H1 (cell line): ENCODE measurements around the gene RPP25. TPM values are rescaled to one million over a fixed set of nuclear protein-coding genes. Genes with fewer than 3 reads are reported as not detected.

ENCODE experiments used
- CTCF ChIA-PET: fragments of 300-600 bp; sonication (Branson Sonifier 250); formaldehyde crosslinking; loops from one replicate; lab custom pipeline; 2021; ENCODE audit not compliant: partially characterized antibody; lab: Charles Lee
- POLR2A ChIA-PET: fragments of 300-600 bp; sonication (Branson Sonifier 250); formaldehyde crosslinking; loops from one replicate; lab custom pipeline; 2021; ENCODE audit warnings: inconsistent platforms; ENCODE audit not compliant: partially characterized antibody; lab: Charles Lee
- DNase-seq, 2 experiments: peaks; one replicate each; pipeline versions ENCODE4 v3.0.0 to v3.0.0-alpha.2; 2010 to 2022; ENCODE audit warnings: low spot score in 2 of 2, low read depth in 1 of 2, mixed read lengths in 1 of 2
- FAIRE-seq: peaks from 2 replicates; lab custom pipeline; 2011; peaks lifted over from hg19 to GRCh38; lab: Jason Lieb, UNC
- H2AFZ ChIP-seq: 2 replicates; pipeline ENCODE4 v1.8.1; 2012; ENCODE audit warnings: low read length, inconsistent platforms
- H2AK5ac ChIP-seq: 2 replicates; pipeline ENCODE4 v1.6.1; 2013; ENCODE audit warnings: low read depth, low read length
- H2BK120ac ChIP-seq: replicated peaks from 2 replicates; pipeline ENCODE3; 2013; ENCODE audit warnings: low read depth, low read length, inconsistent platforms
- H2BK12ac ChIP-seq: 2 replicates; pipeline ENCODE4 v1.6.1; 2013; ENCODE audit warnings: low read depth, low read length
- H2BK15ac ChIP-seq: 2 replicates; pipeline ENCODE4 v1.6.1; 2013; ENCODE audit warnings: low read length
- H2BK20ac ChIP-seq: 2 replicates; pipeline ENCODE4 v1.6.1; 2013; ENCODE audit warnings: low read length
- H2BK5ac ChIP-seq: 2 replicates; pipeline ENCODE4 v1.6.1; 2013; ENCODE audit warnings: low read depth, low read length
- H3K14ac ChIP-seq: 2 replicates; pipeline ENCODE4 v1.6.1; 2013; ENCODE audit warnings: inconsistent platforms; ENCODE audit not compliant: insufficient read length
- H3K18ac ChIP-seq: 2 replicates; pipeline ENCODE4 v1.6.1; 2013; ENCODE audit warnings: low read length; ENCODE audit errors: extremely low read depth
- H3K23ac ChIP-seq: 2 replicates; pipeline ENCODE4 v1.6.1; 2013; ENCODE audit warnings: inconsistent platforms; ENCODE audit not compliant: insufficient read length
- H3K23me2 ChIP-seq: 2 replicates; pipeline ENCODE4 v1.6.1; 2013; ENCODE audit warnings: low read depth, low read length
- H3K27ac ChIP-seq: 2 replicates; pipeline ENCODE4 v1.6.1; 2011; ENCODE audit warnings: low read depth, low read length, inconsistent platforms
- H3K27me3 ChIP-seq, 4 experiments: replicated peaks in 1 of 4; 1 replicate in 1 of 4; 2 replicates in 3 of 4; pipeline versions ENCODE4 v1.6.1 to v1.8.1; 2011 to 2013; ENCODE audit warnings: low read length in 3 of 4, mild to moderate bottlenecking in 3 of 4, inconsistent platforms in 2 of 4, mixed read lengths in 2 of 4, moderate library complexity in 1 of 4; ENCODE audit not compliant: control insufficient read depth in 3 of 4, insufficient read depth in 3 of 4; ENCODE audit errors: extremely low read depth in 1 of 4
- H3K36me3 ChIP-seq, 4 experiments: 2 replicates each; pipeline versions ENCODE4 v1.6.1 to v1.8.1; 2011 to 2013; ENCODE audit warnings: mild to moderate bottlenecking in 4 of 4, low read length in 3 of 4, moderate library complexity in 2 of 4, control low read depth in 1 of 4, inconsistent platforms in 1 of 4; ENCODE audit not compliant: insufficient read depth in 4 of 4, control insufficient read depth in 2 of 4
- H3K4ac ChIP-seq: replicated peaks from 2 replicates; pipeline ENCODE3; 2013; ENCODE audit warnings: low read length, low read depth, mixed read lengths, inconsistent platforms; ENCODE audit not compliant: insufficient read length
- H3K4me1 ChIP-seq, 4 experiments: replicated peaks in 1 of 4; 1 replicate in 1 of 4; 2 replicates in 3 of 4; pipeline versions ENCODE4 v1.6.1 to v1.8.1; 2011 to 2013; ENCODE audit warnings: low read length in 3 of 4, inconsistent platforms in 2 of 4, mixed read lengths in 1 of 4; ENCODE audit not compliant: insufficient read depth in 4 of 4, control insufficient read depth in 3 of 4
- H3K4me2 ChIP-seq, 2 experiments: 2 replicates each; pipeline versions ENCODE4 v1.6.1 to v1.8.1; 2011 to 2013; ENCODE audit warnings: low read depth in 2 of 2, low read length in 2 of 2, control low read depth in 1 of 2, inconsistent platforms in 1 of 2, mild to moderate bottlenecking in 1 of 2; ENCODE audit not compliant: insufficient read depth in 1 of 2
- H3K4me3 ChIP-seq, 4 experiments: fragments of 200-600, 300-600 bp in 1 of 4; sonication (generic), shearing (Covaris generic), sonication (Bioruptor Twin) in 1 of 4; 2 replicates each; pipeline versions ENCODE4 v1.5.1 to v1.8.1; 2011 to 2016; ENCODE audit warnings: low read length in 4 of 4, low read depth in 3 of 4, control low read depth in 2 of 4, inconsistent platforms in 2 of 4, mild to moderate bottlenecking in 2 of 4, mixed read lengths in 1 of 4, moderate library complexity in 1 of 4; ENCODE audit not compliant: insufficient read depth in 2 of 4; ENCODE audit errors: extremely low read depth in 1 of 4
- H3K56ac ChIP-seq: replicated peaks from 2 replicates; pipeline ENCODE3; 2013; ENCODE audit warnings: low read depth, mild to moderate bottlenecking, mixed read lengths, low read length, inconsistent platforms; ENCODE audit not compliant: insufficient read length
- H3K79me1 ChIP-seq: 2 replicates; pipeline ENCODE4 v1.6.1; 2013; ENCODE audit warnings: low read depth, low read length, control low read depth
- H3K79me2 ChIP-seq, 2 experiments: 2 replicates each; pipeline versions ENCODE4 v1.6.1 to v1.8.1; 2012 to 2013; ENCODE audit warnings: low read length in 2 of 2, mild to moderate bottlenecking in 2 of 2, inconsistent platforms in 1 of 2; ENCODE audit not compliant: insufficient read depth in 2 of 2, control insufficient read depth in 1 of 2
- H3K9ac ChIP-seq, 4 experiments: replicated peaks in 1 of 4; 1 replicate in 1 of 4; 2 replicates in 3 of 4; pipeline versions ENCODE4 v1.6.1 to v1.8.1; 2011 to 2013; ENCODE audit warnings: low read depth in 3 of 4, low read length in 3 of 4, control low read depth in 2 of 4, mild to moderate bottlenecking in 2 of 4, moderate library complexity in 2 of 4, inconsistent platforms in 1 of 4; ENCODE audit errors: extremely low read depth in 1 of 4
- H3K9me3 ChIP-seq, 2 experiments: 2 replicates each; pipeline versions ENCODE4 v1.6.1 to v1.8.1; 2012 to 2013; ENCODE audit warnings: mild to moderate bottlenecking in 2 of 2, moderate library complexity in 2 of 2, control low read depth in 1 of 2, inconsistent platforms in 1 of 2, low read depth in 1 of 2, low read length in 1 of 2, mixed read lengths in 1 of 2; ENCODE audit not compliant: insufficient read depth in 2 of 2
- H4K20me1 ChIP-seq, 2 experiments: replicated peaks in 1 of 2; 2 replicates each; pipeline versions ENCODE3 to v1.8.1; 2011 to 2013; ENCODE audit warnings: inconsistent platforms in 2 of 2, low read length in 2 of 2, mild to moderate bottlenecking in 1 of 2; ENCODE audit not compliant: insufficient read depth in 2 of 2, control insufficient read depth in 1 of 2
- H4K5ac ChIP-seq: 2 replicates; pipeline ENCODE4 v1.6.1; 2013; ENCODE audit warnings: low read length, low read depth, mixed read lengths, inconsistent platforms; ENCODE audit not compliant: insufficient read length
- H4K8ac ChIP-seq: 2 replicates; pipeline ENCODE4 v1.8.0; 2013; ENCODE audit warnings: mild to moderate bottlenecking, moderate library complexity, low read length, inconsistent platforms; ENCODE audit not compliant: insufficient read depth; ENCODE audit errors: extremely low read depth
- H4K91ac ChIP-seq: replicated peaks from 2 replicates; pipeline ENCODE3; 2013; ENCODE audit warnings: low read length, mixed read lengths, inconsistent platforms; ENCODE audit not compliant: insufficient read length
- BCL11A ChIP-seq, 2 experiments: IDR thresholded peaks; one replicate each; pipeline ENCODE4 v1.6.1; 2011; ENCODE audit warnings: low read depth in 2 of 2, low read length in 2 of 2, mild to moderate bottlenecking in 2 of 2
- WGBS, 2 experiments: shearing (Covaris generic) in 1 of 2; methylation state at CpG; one replicate each; pipeline versions ENCODE4 v1.1.6 to v1.1.7; 2013 to 2015; ENCODE audit warnings: low lambda C conversion rate in 2 of 2, mixed read lengths in 2 of 2, inconsistent platforms in 1 of 2, low coverage in 1 of 2, missing lambda C conversion rate in 1 of 2; ENCODE audit not compliant: insufficient replicate concordance in 2 of 2, insufficient coverage in 1 of 2, insufficient read length in 1 of 2; ENCODE audit errors: extremely low coverage in 1 of 2, missing lambda C conversion rate in 1 of 2; 5-methylcytosine and 5-hydroxymethylcytosine counted together
- polyA plus RNA-seq, 7 experiments: library from polyadenylated mRNA; depleted of rRNA in 3 of 7; stranded (reverse) in 5 of 7; unstranded in 2 of 7; fragments of >200 nt in 5 of 7; fragments of 200-250 nt in 2 of 7; gene quantifications; 1 replicate in 5 of 7; 2 replicates in 1 of 7; 4 replicates in 1 of 7; pipeline versions ENCODE4 v1.2.1 to v1.2.3, GENCODE V29; 2011 to 2013; ENCODE audit warnings: missing spikeins in 2 of 7, mixed read lengths in 2 of 7
- total RNA-seq: library from RNA; stranded (reverse); fragmentation: NEBNext Ultra II Directional; extraction: Animal tissue kit (Norgen Biotek cat#: 25700); gene quantifications from 2 replicates; pipeline ENCODE4 v1.2.1, GENCODE V29; 2021

The RPP25 gene
- total and polyA plus RNA-seq, 2 of the 8 experiments (the other 6 are each of a cell fraction or from before 2014, with no cell fraction given) = 17.4 to 19.8 TPM

DNA sequence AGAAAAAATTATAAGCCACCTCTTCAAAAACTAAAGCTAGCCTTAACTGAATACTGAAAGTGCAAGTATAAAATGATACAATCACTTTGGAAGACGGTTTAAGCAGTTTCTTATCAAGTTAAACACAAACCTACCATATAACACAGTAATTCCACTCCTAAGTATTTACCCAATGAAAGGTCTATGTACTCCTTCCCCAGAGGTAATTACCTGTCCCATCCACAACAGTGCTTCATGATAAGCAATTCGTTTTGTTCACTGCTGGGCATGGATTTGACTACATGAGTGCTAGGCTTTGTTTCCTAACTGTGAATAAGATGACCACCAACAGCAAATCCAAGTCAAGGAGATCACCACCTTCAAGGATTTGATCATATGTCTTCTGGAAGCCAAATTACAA, 23.0 kb downstream of the RPP25 start:
- no peak overlapping the region for H3K56ac ChIP-seq
- no peaks in the 10 kb centered on the region for H3K79me1 ChIP-seq
- no peak for FAIRE-seq
- H2BK120ac ChIP-seq = no peak overlapping the region
- TF ChIP-seq BCL11A (IDR thresholded peaks at IDR 0.05; ENCODE audit: low read depth in 2 of 2, low read length in 2 of 2) = no peak
- H4K20me1 ChIP-seq = peaks cover 3% of the 10 kb centered on the region in 2 experiments
- H3K23ac ChIP-seq = no peak overlapping the region
- no peak overlapping the region for H3K4me2 ChIP-seq
- POLR2A ChIA-PET = interaction anchor here (0.6 to 1.9 kb wide), 3 partner anchors 9 to 19 kb away, joined by 3 to 6 read pairs (median 3); no protein-coding TSS in a partner anchor
- no peak overlapping the region for H3K4me3 ChIP-seq
- no peak overlapping the region for H2AFZ ChIP-seq
- no peak overlapping the region for H4K5ac ChIP-seq
- CTCF ChIA-PET = interaction anchor here (0.6 to 2.1 kb wide), 8 partner anchors 8 to 98 kb away, joined by 3 to 9 read pairs (median 4); partner anchors contain the start of gene PPCDC
- H4K91ac ChIP-seq = no peak overlapping the region
- peaks cover 3% of the 10 kb centered on the region; the same call in 1 of the 2 replicates for H3K23me2 ChIP-seq
- H2BK5ac ChIP-seq = no peak overlapping the region
- no peaks in the 10 kb centered on the region for H3K4me1 ChIP-seq
- no peak overlapping the region for H3K18ac ChIP-seq
- DNase-seq = no peak
- 89% methylated on average over 2 of the region's 2 CpGs; no CpG with 5 or more reads in 1 of the 2 experiments for WGBS, 2 experiments
- no peak overlapping the region for H2AK5ac ChIP-seq
- H2BK12ac ChIP-seq = no peak overlapping the region
- H2BK15ac ChIP-seq = no peak overlapping the region
- no peak overlapping the region for H2BK20ac ChIP-seq
- no peaks in the 10 kb centered on the region for H3K27me3 ChIP-seq
- H3K14ac ChIP-seq = no peak overlapping the region
- peaks cover 2 to 25% (median 11%) of the 10 kb centered on the region in 4 experiments; a peak in 6 of 8 replicates for H3K36me3 ChIP-seq
- H4K8ac ChIP-seq = no peak overlapping the region
- peak overlapping the region in 1 of 4 experiments; percentile 37; a peak in 1 of 7 replicates for H3K9ac ChIP-seq
- H3K27ac ChIP-seq = no peak overlapping the region
- H3K4ac ChIP-seq = no peak overlapping the region
- no peaks in the 10 kb centered on the region for H3K9me3 ChIP-seq
- H3K79me2 ChIP-seq = peaks cover 8 to 76% of the 10 kb centered on the region in 2 experiments
